NCI-H345 treated with DMSO at 0.1 percent for 48 hours (cell line): ENCODE measurements around the gene ZBTB48.
"Not testable (repeated sequence)": the region's sequence is repeated elsewhere in the genome, so short reads cannot be mapped to it uniquely, and the experiment has no call there.

Experiments
- DNase-seq: peaks from one replicate; lab custom pipeline; 2025; ENCODE audit not compliant: unreplicated experiment; lab: John Stamatoyannopoulos, UW

ZBTB48 gene

GRCh38 chr1:6590046-6590445, 10.3 kb downstream of the ZBTB48 start:
- no peak for DNase-seq

- DNase-seq, result no peak
Observed at GRCh38 chr1:6591222-6591621, 11.4 kb downstream of the ZBTB48 start.

DNA sequence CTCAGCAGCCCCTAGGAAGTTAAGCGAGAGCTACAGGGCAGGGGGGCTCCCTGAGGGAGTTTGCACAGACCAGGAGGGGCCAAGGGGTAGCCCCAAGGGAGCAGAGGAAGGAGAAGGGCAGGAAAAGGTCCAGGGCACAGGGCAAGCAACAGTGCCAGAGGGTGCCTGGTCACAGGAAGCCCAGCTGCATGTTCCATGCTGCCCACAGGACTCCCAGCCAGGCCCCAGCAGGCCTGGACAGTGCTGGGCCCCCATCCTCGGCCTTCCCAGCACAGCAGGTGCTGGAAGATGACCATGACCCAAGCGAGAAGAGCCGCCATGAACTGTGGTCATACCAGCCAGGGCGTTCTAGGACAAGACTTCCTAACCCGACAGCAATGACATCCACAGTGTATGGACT, 11.8 kb downstream of the ZBTB48 start:
- no peak for DNase-seq

DNA sequence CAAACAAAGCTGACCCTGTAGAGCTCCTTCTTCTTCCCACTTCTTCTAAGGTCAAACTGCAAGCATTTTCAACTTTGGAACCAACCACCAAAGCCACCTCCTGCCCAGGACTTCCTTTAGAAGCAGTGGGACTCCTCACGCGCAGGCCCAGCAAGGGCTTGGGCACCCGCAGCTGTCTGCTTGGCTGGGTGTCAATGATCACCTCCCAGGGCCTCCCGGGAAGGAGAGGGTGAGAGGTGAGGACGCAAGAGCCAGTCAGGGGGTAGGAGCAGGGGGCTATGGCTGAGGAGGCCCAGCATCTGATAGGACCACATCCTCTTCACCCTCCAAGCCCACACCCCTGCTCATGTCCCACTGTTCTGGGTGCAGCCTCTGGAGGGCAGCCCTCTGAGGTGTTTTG, 12.6 kb downstream of the ZBTB48 start:
- DNase-seq, result no peak

DNA sequence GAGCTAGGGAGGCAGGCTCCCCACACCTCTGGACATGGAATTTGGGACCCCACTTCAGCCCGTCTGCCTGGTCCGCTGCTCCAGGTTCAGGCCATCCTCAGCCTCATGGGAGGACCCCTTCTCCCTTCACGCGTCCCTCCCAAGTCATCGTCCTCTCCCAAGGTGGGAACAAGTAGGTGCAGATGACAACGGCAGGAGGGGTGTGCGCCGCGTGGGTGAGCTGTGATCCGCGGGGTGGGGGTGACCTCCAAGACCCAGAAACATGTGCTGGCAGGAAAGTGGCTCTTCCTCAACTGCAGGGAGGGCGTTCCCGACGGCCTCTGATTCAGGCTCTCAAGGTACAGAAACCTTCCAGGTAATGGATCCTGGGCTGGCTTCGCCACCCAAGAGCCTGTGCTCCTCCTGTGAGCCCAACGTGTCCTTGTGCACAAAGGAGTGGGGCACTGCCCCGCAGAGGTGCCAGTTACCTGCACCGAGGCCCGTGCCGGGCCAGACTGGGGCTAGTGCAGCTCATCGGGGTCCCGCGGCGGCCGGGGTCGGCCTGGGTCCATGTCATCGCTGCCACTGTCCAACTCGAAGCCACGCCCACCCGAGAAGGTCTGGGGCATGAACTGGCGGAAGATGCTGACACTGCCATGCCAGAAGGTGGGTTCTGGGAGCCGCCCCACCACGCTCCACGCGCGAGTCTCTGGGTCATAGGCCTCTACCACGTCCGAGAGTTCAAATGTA, 13.2 kb downstream of the ZBTB48 start:
- no peak for DNase-seq

- no peak for DNase-seq
Observed at GRCh38 chr1:6593810-6594209, 14.0 kb downstream of the ZBTB48 start.

DNA sequence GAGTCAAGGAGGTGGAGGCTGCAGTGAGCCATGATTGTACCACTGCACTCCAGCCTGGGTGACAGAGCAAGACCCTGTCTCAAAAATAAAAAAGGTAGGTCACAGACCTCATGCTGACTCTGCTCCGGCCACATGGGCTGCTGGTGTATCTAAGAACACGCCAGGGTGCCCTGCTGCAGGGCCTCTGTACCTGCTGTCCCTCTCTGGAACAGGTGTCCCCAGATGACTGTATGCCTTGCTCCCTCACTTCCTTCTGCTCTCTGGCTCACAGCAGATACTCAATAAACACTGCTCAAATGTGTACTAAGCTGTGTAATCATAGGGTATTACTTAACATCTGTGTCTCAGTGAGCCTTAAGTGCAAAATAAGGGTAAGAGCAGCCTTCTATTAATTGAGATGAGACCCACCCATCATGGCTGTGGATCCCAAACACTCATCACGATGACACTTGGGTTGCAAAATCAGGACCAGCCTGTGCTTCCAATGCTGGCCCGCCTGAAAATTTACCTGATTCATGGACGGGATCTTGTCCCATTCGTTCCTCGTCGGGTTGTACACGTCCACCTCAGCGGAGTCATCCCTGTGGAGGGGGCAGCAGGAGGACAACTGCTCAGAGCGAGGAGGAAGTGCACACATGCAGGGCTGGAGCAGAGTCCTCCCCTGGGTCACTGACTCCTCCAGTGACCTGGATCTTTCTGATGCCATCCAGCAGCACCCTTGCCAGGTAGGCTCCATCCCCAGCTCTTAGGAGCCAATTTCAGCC, 15.4 kb downstream of the ZBTB48 start:
- no peak for DNase-seq

DNA sequence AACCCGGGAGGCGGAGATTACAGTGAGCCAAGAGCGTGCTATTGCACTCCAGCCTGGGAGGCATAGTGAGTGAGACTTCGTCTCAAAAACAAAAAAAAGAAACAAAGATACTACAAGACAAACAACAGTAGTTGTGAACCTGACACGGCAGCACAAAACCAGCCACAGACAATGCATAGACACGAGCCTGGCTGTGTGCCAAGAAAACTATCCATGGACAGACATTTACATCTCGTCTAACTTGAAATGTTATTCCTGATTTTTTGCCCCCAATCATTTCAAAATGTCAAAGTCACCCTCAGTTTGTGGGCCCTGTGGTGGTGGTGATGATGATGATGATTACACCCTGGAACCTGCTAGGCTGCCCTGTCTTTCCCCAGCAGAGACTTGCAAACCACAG, 16.6 kb downstream of the ZBTB48 start:
- no peak for DNase-seq

DNA sequence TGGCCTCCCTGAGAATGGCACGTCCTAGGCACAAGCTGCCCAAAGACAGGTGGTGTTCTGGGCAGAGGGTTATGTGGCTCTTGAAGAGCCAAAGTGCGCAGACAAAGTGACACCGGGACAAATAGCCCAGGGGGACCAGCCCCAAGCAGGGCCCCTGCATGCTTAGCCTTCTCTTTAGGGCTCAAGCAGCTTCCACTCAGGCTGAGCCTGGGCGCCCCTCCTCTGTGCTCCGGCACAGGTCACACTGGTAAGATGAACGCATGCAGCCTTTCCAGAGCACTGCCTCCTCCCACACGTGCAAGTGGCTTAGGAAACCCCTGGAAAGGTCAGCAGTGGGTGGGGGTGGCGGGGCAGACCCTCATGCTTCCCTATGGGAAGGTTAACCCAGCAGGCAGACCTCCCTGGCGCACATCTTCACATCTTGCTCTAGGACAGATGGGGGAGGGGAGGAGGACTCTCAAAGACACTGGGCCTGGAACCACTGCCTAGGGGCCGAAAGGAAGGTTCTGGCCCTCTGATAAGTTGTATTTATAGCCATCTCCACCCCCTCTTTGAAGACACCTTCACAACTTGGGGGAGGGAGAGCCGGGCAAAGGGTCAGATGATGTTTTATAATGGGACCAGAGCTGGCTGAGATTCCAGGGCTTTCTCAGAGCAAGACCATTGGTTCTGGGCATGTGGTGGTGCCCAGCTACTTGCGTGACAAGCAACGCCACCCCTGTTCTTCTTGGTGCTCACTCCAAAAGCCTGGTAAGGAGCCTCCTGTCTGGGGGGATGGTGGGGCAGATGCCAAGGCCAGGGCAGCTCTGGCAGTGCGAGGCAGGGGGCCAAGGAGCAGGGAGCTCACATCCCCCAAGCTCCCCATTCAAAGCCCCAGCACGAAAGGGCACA, 17.3 kb downstream of the ZBTB48 start:
- no peak for DNase-seq

GRCh38 chr1:6597777-6598131, 18.0 kb downstream of the ZBTB48 start:
- DNase-seq, result no peak

GRCh38 chr1:6599141-6599975, 19.6 kb downstream of the ZBTB48 start:
- DNase-seq, result no peak

- DNase-seq, result not testable (repeated sequence)
Observed at GRCh38 chr1:6599991-6600390, 20.2 kb downstream of the ZBTB48 start.

GRCh38 chr1:6600410-6601048, 20.7 kb downstream of the ZBTB48 start:
- no peak for DNase-seq

DNA sequence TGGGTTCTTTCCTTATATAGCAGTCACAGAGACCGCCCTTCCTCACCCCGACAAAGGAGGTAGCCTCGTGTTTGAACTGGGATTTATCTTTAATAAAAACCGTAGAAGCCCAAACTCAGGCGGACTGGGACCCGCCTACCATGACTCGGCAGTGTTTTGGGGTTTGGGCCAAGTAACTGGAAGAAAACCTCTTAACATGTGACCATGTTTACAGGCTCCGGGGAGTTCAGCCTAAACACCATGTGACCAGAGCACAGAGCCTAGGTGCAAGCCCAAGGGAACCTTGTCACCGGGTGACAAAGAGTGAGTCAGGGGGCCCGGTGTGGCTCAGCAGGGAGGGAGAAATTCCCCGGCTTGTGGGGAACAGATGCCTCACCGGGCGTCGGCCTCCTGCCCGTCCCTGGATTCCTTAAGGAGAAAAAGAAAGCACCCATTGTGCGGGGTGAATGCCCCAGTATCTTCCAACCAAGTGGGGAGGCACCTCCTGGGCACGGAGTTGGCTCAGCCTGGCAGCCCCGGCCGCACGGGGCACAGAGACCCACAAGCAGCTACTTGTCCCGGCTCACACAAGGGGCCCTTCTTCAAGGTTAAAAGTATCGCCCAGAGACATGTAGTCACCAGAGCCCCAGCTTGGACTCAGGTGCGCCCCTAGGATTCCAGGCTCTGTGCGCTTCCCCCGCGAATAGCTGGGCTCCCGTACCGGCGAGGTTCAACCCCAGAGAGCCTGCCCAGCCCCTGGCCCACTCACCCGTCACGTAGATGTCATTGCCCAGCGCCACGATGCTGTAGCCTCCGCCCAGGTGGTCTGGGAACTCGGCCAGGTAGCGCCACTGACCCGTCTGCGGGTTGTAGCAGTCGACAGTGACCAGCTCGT, 21.5 kb downstream of the ZBTB48 start:
- no peak for DNase-seq

- no peak for DNase-seq
Observed at GRCh38 chr1:6601923-6602668, 22.3 kb downstream of the ZBTB48 start.

GRCh38 chr1:6602669-6603237, 23.0 kb downstream of the ZBTB48 start, which contains the start of gene KLHL21:
KLHL21 (minus strand) TSS chr1:6602869; CDS start chr1:6602817, 52 bp downstream.
- DNase-seq, result peak; percentile 23

GRCh38 chr1:6603238-6603914, 23.6 kb downstream of the ZBTB48 start:
- DNase-seq, result no peak
